ENCODE measurements around the gene NHEJ1.

GRCh38 chr2:219123356-219124135 is 37.1 kb downstream of the NHEJ1 start:
- TF ChIP-seq CTCF (optimal IDR thresholded peaks at IDR 0.05 in 1 of 3, IDR thresholded peaks at IDR 0.05 in 1 of 3, conservative IDR thresholded peaks at IDR 0.05 in 1 of 3; ENCODE audit: extremely low read depth in 1 of 3, insufficient read depth in 2 of 3, low read length in 3 of 3), result no peak
- TF ChIP-seq EZH2 (IDR thresholded peaks at IDR 0.05; ENCODE audit: low read length), result no peak
